IMR-90 (cell line): ENCODE data around the gene FDXR. TPM values are rescaled to one million over a fixed set of nuclear protein-coding genes. Genes with fewer than 3 reads are reported as not detected.

Experiments
- ATAC-seq: fragments of 200-7000 bp; cut with Tn5 transposase; 2 replicates; pipeline ENCODE4 v1.9.1; 2020; ENCODE audit warnings: low read depth, mild to moderate bottlenecking, moderate library complexity
- BruUV-seq: library from RNA; stranded (reverse); fragments of 400-500 nt; replicated peaks from 2 replicates; lab custom pipeline; 2021; lab: Mats Ljungman, UMichigan
- CTCF ChIA-PET: fragments of 300-600 bp; formaldehyde crosslinking; extraction: SDS; loops from one replicate; lab custom pipeline; 2021; ENCODE audit warnings: antibody characterized with exemption; lab: Yijun Ruan, JAX
- POLR2A ChIA-PET: fragments of 300-600 bp; sonication (Branson Sonifier 250); formaldehyde crosslinking; loops from one replicate; lab custom pipeline; 2022; ENCODE audit warnings: antibody characterized with exemption; ENCODE audit not compliant: unreplicated experiment; lab: Charles Lee
- DNase-seq: peaks from one replicate; pipeline ENCODE4 v3.0.0; 2013
- H2AFZ ChIP-seq: replicated peaks from 2 replicates; pipeline ENCODE3; 2013; ENCODE audit warnings: low read length, mild to moderate bottlenecking; ENCODE audit not compliant: poor library complexity
- H2AK5ac ChIP-seq: 2 replicates; pipeline ENCODE4 v1.6.1; 2013; ENCODE audit warnings: low read depth, low read length, inconsistent platforms
- H2AK9ac ChIP-seq: replicated peaks from 2 replicates; pipeline ENCODE3; 2013; ENCODE audit warnings: mild to moderate bottlenecking, low read depth, low read length, moderate library complexity; ENCODE audit not compliant: poor library complexity
- H2BK120ac ChIP-seq: 2 replicates; pipeline ENCODE4 v1.6.1; 2013; ENCODE audit warnings: low read depth, low read length, inconsistent platforms
- H2BK15ac ChIP-seq: 3 replicates; pipeline ENCODE4 v1.6.1; 2013; ENCODE audit warnings: low read depth, low read length, inconsistent platforms
- H2BK20ac ChIP-seq: 2 replicates; pipeline ENCODE4 v1.6.1; 2013; ENCODE audit warnings: low read depth, mild to moderate bottlenecking, inconsistent platforms, low read length, moderate library complexity
- H2BK5ac ChIP-seq: 2 replicates; pipeline ENCODE4 v1.6.1; 2013; ENCODE audit warnings: mild to moderate bottlenecking, low read depth, low read length, inconsistent platforms; ENCODE audit not compliant: poor library complexity, severe bottlenecking
- H3K14ac ChIP-seq: replicated peaks from 2 replicates; pipeline ENCODE4 v1.6.1; 2013; ENCODE audit warnings: low read depth, low read length, inconsistent platforms
- H3K18ac ChIP-seq: 2 replicates; pipeline ENCODE4 v1.6.1; 2013; ENCODE audit warnings: low read depth, low read length, control low read depth
- H3K23ac ChIP-seq: 2 replicates; pipeline ENCODE4 v1.6.1; 2013; ENCODE audit warnings: low read depth, low read length, inconsistent platforms
- H3K27ac ChIP-seq: 2 replicates; pipeline ENCODE4 v1.5.1; 2013; ENCODE audit warnings: mild to moderate bottlenecking, control low read depth, low read length; ENCODE audit not compliant: insufficient read depth
- H3K27me3 ChIP-seq: 2 replicates; pipeline ENCODE4 v1.6.1; 2013; ENCODE audit warnings: low read length; ENCODE audit not compliant: control insufficient read depth, insufficient read depth
- H3K36me3 ChIP-seq: 2 replicates; pipeline ENCODE4 v1.6.1; 2013; ENCODE audit warnings: low read length, mixed read lengths; ENCODE audit not compliant: control insufficient read depth, insufficient read depth
- H3K4ac ChIP-seq: 2 replicates; pipeline ENCODE4 v1.6.1; 2013; ENCODE audit warnings: low read depth, low read length, inconsistent platforms
- H3K4me1 ChIP-seq: 2 replicates; pipeline ENCODE4 v1.6.1; 2013; ENCODE audit warnings: low read length, mixed read lengths; ENCODE audit not compliant: control insufficient read depth, insufficient read depth
- H3K4me2 ChIP-seq: 2 replicates; pipeline ENCODE4 v1.6.1; 2013; ENCODE audit warnings: low read depth, mild to moderate bottlenecking, control low read depth, low read length, moderate library complexity
- H3K4me3 ChIP-seq: 2 replicates; pipeline ENCODE4 v1.5.1; 2013; ENCODE audit warnings: low read depth, mild to moderate bottlenecking, control low read depth, low read length, moderate library complexity; ENCODE audit not compliant: insufficient read depth
- H3K56ac ChIP-seq: 2 replicates; pipeline ENCODE4 v1.6.1; 2013; ENCODE audit warnings: low read length, inconsistent platforms; ENCODE audit not compliant: insufficient read depth; ENCODE audit errors: extremely low read depth
- H3K79me1 ChIP-seq, 2 experiments: 2 replicates each; pipeline ENCODE4 v1.6.1; 2013; ENCODE audit warnings: low read length in 2 of 2, inconsistent platforms in 1 of 2, low read depth in 1 of 2
- H3K9ac ChIP-seq: 2 replicates; pipeline ENCODE4 v1.6.1; 2013; ENCODE audit warnings: low read depth, low read length, control low read depth
- H3K9me1 ChIP-seq: 2 replicates; pipeline ENCODE4 v1.6.1; 2013; ENCODE audit warnings: low read length, inconsistent platforms; ENCODE audit not compliant: insufficient read depth
- H3K9me3 ChIP-seq: 2 replicates; pipeline ENCODE4 v1.6.1; 2013; ENCODE audit warnings: low read length; ENCODE audit not compliant: control insufficient read depth, insufficient read depth
- H4K20me1 ChIP-seq: 2 replicates; pipeline ENCODE4 v1.6.1; 2013; ENCODE audit warnings: low read length, inconsistent platforms; ENCODE audit not compliant: insufficient read depth
- H4K5ac ChIP-seq: 2 replicates; pipeline ENCODE4 v1.6.1; 2013; ENCODE audit warnings: mild to moderate bottlenecking, low read depth, low read length, control low read depth
- H4K8ac ChIP-seq, 2 experiments: 2 replicates each; pipeline ENCODE4 v1.6.1; 2013; ENCODE audit warnings: low read depth in 2 of 2, low read length in 2 of 2, control low read depth in 1 of 2, inconsistent platforms in 1 of 2
- H4K91ac ChIP-seq: 2 replicates; pipeline ENCODE4 v1.6.1; 2013; ENCODE audit warnings: low read depth, low read length, inconsistent platforms; ENCODE audit not compliant: insufficient read depth
- BHLHE40 ChIP-seq: fragments of 150-350 bp; IDR thresholded peaks from 2 replicates; pipeline ENCODE4 v1.6.1; 2016; ENCODE audit warnings: mild to moderate bottlenecking, low read depth, low read length
- CEBPB ChIP-seq: IDR thresholded peaks from 2 replicates; pipeline ENCODE4 v1.6.1; 2012; ENCODE audit warnings: low read depth, low read length, improper control_type of control experiment
- CHD1 ChIP-seq: IDR thresholded peaks from 2 replicates; pipeline ENCODE4 v1.6.1; 2012; ENCODE audit warnings: low read depth, low read length, improper control_type of control experiment
- FOS ChIP-seq: fragments of 150-350 bp; IDR thresholded peaks from 2 replicates; pipeline ENCODE4 v1.6.1; 2016; ENCODE audit warnings: low read depth, low read length
- MAFK ChIP-seq: IDR thresholded peaks from 2 replicates; pipeline ENCODE4 v1.6.1; 2012; ENCODE audit warnings: low read depth, low read length, improper control_type of control experiment
- MAZ ChIP-seq: IDR thresholded peaks from 2 replicates; pipeline ENCODE4 v1.6.1; 2012; ENCODE audit warnings: low read depth, mild to moderate bottlenecking, low read length, improper control_type of control experiment, moderate library complexity, borderline replicate concordance
- MXI1 ChIP-seq: IDR thresholded peaks from 2 replicates; pipeline ENCODE4 v1.6.1; 2012; ENCODE audit warnings: low read depth, mild to moderate bottlenecking, low read length, moderate library complexity, borderline replicate concordance
- POLR2A ChIP-seq: IDR thresholded peaks from 2 replicates; pipeline ENCODE4 v1.6.1; 2012; ENCODE audit warnings: mild to moderate bottlenecking, low read depth, low read length
- RCOR1 ChIP-seq: IDR thresholded peaks from 2 replicates; pipeline ENCODE4 v1.6.1; 2012; ENCODE audit warnings: mild to moderate bottlenecking, low read length, improper control_type of control experiment; ENCODE audit not compliant: insufficient replicate concordance
- RFX5 ChIP-seq: IDR thresholded peaks from 2 replicates; pipeline ENCODE4 v1.8.0; 2012; ENCODE audit warnings: low read depth, mild to moderate bottlenecking, low read length, moderate library complexity
- USF2 ChIP-seq: fragments of 150-350 bp; IDR thresholded peaks from 2 replicates; pipeline ENCODE4 v1.6.1; 2017; ENCODE audit warnings: mild to moderate bottlenecking, antibody characterized with exemption, low read length, low read depth
- WGBS, 2 experiments: methylation state at CpG; one replicate each; pipeline versions ENCODE4 v1.1.5 to v1.1.7; 2013; ENCODE audit warnings: missing lambda C conversion rate in 2 of 2; ENCODE audit not compliant: insufficient read length in 1 of 2; ENCODE audit errors: extremely low coverage in 2 of 2; 5-methylcytosine and 5-hydroxymethylcytosine counted together
- dilution Hi-C: fragments of 300-500 bp; cut with HindIII; formaldehyde crosslinking; loops from one replicate; pipeline ENCODE4 v1.14.3; 2018; ENCODE audit warnings: low sequenced_read_pairs; ENCODE audit not compliant: unreplicated experiment
- in situ Hi-C: fragments of 300-500 bp; cut with MboI; formaldehyde crosslinking; loops from 3 replicates; pipeline ENCODE4 v1.14.3; 2019; ENCODE audit warnings: low sequenced_read_pairs, inconsistent platforms, mixed read lengths
- intact Hi-C: fragments of 100-400 bp; cut with micrococcal nuclease; formaldehyde crosslinking; loops from 2 replicates; pipeline ENCODE4 v1.10.0; 2022
- polyA plus RNA-seq, 3 experiments: library from polyadenylated mRNA; depleted of rRNA; stranded (reverse); fragments of >200 nt; gene quantifications; 2 replicates each; pipeline ENCODE4 v1.2.3, GENCODE V29; 2012; ENCODE audit warnings: low replicate concordance in 1 of 3
- total RNA-seq: library from RNA; depleted of rRNA; stranded (reverse); fragments of >200 nt; gene quantifications from 2 replicates; pipeline ENCODE4 v1.2.3, GENCODE V29; 2012
- TF ChIP-seq, protein P1 (sequence below): fragments of 150-350 bp; IDR thresholded peaks from 2 replicates; pipeline ENCODE4 v1.6.1; 2016; ENCODE audit warnings: low read depth, mild to moderate bottlenecking, low read length, moderate library complexity, borderline replicate concordance

Gene FDXR
- total and polyA plus RNA-seq, 2 of the 4 experiments (the other 2 are of a cell fraction), result 12.4 to 18.6 TPM

- in situ Hi-C loops (no loop called here), intact Hi-C loops (no loop called here), dilution Hi-C loops (no loop called here)
- Histone ChIP-seq H3K4me1 (no peaks in the 10 kb centered on the region), H3K9me3 (no peaks in the 10 kb centered on the region), H2BK120ac (no peak overlapping the region), H4K20me1 (no peaks in the 10 kb centered on the region), H3K4me2 (no peak overlapping the region), H4K91ac (no peak overlapping the region), H3K27me3 (no peaks in the 10 kb centered on the region), H2BK20ac (no peak overlapping the region), H2AK9ac (no peak overlapping the region), H3K23ac (no peak overlapping the region), H3K27ac (no peak overlapping the region), H2AK5ac (no peak overlapping the region), H3K56ac (no peak overlapping the region), H3K9me1 (0 out of 2 replicates have a peak, but pooled peaks cover 3% of the 10 kb centered on the region), H2AFZ (no peak overlapping the region), H4K5ac (no peak overlapping the region), H4K8ac (no peak overlapping the region), H3K14ac (no peak overlapping the region), H2BK5ac (no peak overlapping the region), H3K18ac (no peak overlapping the region), H3K4ac (no peak overlapping the region), H3K36me3 (peaks cover 8% of the 10 kb centered on the region), H2BK15ac (no peak overlapping the region), H3K79me1 (no peaks in the 10 kb centered on the region), H3K9ac (no peak overlapping the region), H3K4me3 (no peak overlapping the region)
- DNase-seq (no peak), ATAC-seq (no peak)
- ChIA-PET CTCF (no interaction called here), POLR2A (no interaction called here)
- no peak for TF ChIP-seq FOS
- TF ChIP-seq, protein P1, sequence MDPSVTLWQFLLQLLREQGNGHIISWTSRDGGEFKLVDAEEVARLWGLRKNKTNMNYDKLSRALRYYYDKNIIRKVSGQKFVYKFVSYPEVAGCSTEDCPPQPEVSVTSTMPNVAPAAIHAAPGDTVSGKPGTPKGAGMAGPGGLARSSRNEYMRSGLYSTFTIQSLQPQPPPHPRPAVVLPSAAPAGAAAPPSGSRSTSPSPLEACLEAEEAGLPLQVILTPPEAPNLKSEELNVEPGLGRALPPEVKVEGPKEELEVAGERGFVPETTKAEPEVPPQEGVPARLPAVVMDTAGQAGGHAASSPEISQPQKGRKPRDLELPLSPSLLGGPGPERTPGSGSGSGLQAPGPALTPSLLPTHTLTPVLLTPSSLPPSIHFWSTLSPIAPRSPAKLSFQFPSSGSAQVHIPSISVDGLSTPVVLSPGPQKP, result no peak
- TF ChIP-seq POLR2A, result no peak
- TF ChIP-seq CHD1, result no peak
- TF ChIP-seq MXI1, result no peak
- no peak for TF ChIP-seq RCOR1
- TF ChIP-seq USF2, result no peak
- TF ChIP-seq MAZ, result no peak
- TF ChIP-seq CEBPB, result no peak
- no peak for TF ChIP-seq MAFK
- no peak for TF ChIP-seq RFX5
- no peak for TF ChIP-seq BHLHE40
- 92% methylated on average over 4 of the region's 7 CpGs; no CpG with 5 or more reads in 1 of the 2 experiments for WGBS, 2 experiments
- no TSS peak for BruUV-seq
These were observed 57.7 kb downstream of the FDXR start for GRCh38 chr17:74815067-74815466.
